Left ventricle myocardium inferior (tissue), 1 donor: ENCODE data around the gene PLCXD1. TPM values are rescaled to one million over a fixed set of nuclear protein-coding genes. Genes with fewer than 3 reads are reported as not detected.

Experiments used
- DNase-seq: peaks from one replicate; pipeline ENCODE4 v3.0.0-alpha.2; 2020
- H3K27ac ChIP-seq: fragments of 200-600 bp; replicated peaks from 2 replicates; pipeline ENCODE4 v1.8.0; 2021
- H3K27me3 ChIP-seq: fragments of 200-600 bp; 2 replicates; pipeline ENCODE4 v1.8.0; 2021; ENCODE audit warnings: low read depth
- H3K36me3 ChIP-seq: fragments of 200-600 bp; 2 replicates; pipeline ENCODE4 v1.8.0; 2021
- H3K4me1 ChIP-seq: fragments of 200-600 bp; 2 replicates; pipeline ENCODE4 v1.8.0; 2021
- H3K4me3 ChIP-seq: fragments of 200-600 bp; 2 replicates; pipeline ENCODE4 v1.8.0; 2021; ENCODE audit warnings: mild to moderate bottlenecking, moderate library complexity
- H3K9me3 ChIP-seq: fragments of 200-600 bp; replicated peaks from 2 replicates; pipeline ENCODE4 v1.8.0; 2021
- intact Hi-C: fragments of 100-400 bp; cut with micrococcal nuclease; formaldehyde crosslinking; loops from one replicate; pipeline ENCODE4 v1.11.0; 2022
- total RNA-seq: library from RNA; stranded (reverse); fragmentation: NEBNext Ultra II Directional; extraction: Animal tissue kit (Norgen Biotek cat#: 25700); gene quantifications from one replicate; pipeline ENCODE4 v1.2.1, GENCODE V29; 2021
- TF ChIP-seq, protein P1 (sequence below): fragments of 200-600 bp; IDR thresholded peaks from 2 replicates; pipeline ENCODE4 v1.8.0; 2021; ENCODE audit warnings: antibody characterized with exemption, mild to moderate bottlenecking, borderline replicate concordance
- donor health status: DM: no; HTN: yes; CAD: no; lungs with severe emphysema.

The PLCXD1 gene
- total RNA-seq, 1 donor from 2014 or later: 4.0 TPM

DNA sequence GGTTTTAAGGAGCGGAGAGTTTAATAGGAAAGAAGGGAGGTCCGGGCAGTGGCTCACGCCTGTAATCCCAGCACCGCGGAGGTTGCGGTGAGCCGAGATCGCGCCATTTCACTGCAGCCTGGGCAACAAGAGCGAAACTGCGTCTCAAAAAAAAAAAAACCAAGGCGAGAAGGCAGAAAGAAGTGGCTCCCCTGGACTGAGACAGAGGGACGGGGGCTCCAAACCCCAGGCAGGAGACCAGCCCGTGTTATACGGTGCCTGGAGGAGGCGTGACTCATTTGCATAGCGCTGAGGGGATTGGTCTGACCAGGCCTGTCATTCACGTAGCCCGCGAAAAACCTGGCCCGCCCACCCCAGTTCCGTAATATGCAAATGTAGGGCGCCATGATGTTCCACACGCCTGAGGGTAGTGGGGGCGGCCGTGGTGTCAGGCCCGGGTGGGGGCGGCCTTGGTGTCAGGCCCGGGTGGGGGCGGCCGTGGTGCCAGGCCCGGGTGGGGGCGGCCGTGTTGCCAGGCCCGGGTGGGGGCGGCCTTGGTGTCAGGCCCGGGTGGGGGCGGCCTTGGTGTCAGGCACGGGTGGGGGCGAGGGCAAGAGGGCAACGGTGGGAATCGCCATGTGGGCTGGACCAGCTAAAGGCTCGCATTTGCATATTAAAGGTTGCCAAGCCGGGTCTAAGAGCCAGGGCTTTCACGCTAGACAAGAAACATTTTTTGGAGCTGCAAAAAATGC, 2.1 kb downstream of the PLCXD1 start:
- H3K27ac ChIP-seq: peak overlapping the region; percentile 54
- intact Hi-C loops: no loop called here
- peak overlapping the region; percentile 74 for H3K4me3 ChIP-seq
- H3K4me1 ChIP-seq: peaks cover 12% of the 10 kb centered on the region
- peak; percentile 92 for DNase-seq
- TF ChIP-seq, protein P1, sequence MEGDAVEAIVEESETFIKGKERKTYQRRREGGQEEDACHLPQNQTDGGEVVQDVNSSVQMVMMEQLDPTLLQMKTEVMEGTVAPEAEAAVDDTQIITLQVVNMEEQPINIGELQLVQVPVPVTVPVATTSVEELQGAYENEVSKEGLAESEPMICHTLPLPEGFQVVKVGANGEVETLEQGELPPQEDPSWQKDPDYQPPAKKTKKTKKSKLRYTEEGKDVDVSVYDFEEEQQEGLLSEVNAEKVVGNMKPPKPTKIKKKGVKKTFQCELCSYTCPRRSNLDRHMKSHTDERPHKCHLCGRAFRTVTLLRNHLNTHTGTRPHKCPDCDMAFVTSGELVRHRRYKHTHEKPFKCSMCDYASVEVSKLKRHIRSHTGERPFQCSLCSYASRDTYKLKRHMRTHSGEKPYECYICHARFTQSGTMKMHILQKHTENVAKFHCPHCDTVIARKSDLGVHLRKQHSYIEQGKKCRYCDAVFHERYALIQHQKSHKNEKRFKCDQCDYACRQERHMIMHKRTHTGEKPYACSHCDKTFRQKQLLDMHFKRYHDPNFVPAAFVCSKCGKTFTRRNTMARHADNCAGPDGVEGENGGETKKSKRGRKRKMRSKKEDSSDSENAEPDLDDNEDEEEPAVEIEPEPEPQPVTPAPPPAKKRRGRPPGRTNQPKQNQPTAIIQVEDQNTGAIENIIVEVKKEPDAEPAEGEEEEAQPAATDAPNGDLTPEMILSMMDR: no peak
- peaks cover 15% of the 10 kb centered on the region for H3K36me3 ChIP-seq
- no peaks in the 10 kb centered on the region for H3K27me3 ChIP-seq
- H3K9me3 ChIP-seq: no peaks in the 10 kb centered on the region

DNA sequence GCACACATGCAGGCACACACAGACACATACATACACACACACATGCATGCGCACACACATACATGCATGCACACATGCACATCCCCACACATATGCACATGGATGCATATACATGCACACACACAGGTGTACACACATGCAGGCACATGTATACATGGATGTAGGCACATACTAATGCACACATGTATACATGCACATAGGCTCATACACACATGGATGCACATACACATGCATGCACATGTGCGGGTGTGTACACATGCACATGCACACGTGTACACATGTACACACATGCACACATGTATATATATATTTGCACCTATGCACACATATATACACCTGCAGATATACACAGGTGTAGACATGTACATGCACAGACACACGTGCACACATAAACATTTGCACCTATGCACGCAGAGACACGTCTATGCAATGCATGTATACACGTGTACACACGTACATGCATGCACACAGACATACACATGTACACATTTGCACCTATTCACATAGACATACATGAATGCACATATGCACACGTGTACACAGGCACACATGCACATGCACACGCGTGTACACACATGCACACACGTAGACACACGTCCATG, 4.0 kb downstream of the PLCXD1 start:
- H3K9me3 ChIP-seq: no peaks in the 10 kb centered on the region
- TF ChIP-seq, protein P1: no peak
- H3K27ac ChIP-seq: no peak overlapping the region
- DNase-seq: no peak
- peaks cover 12% of the 10 kb centered on the region for H3K4me1 ChIP-seq
- no peaks in the 10 kb centered on the region for H3K27me3 ChIP-seq
- no peak overlapping the region for H3K4me3 ChIP-seq
- intact Hi-C loops: no loop called here
- peaks cover 33% of the 10 kb centered on the region for H3K36me3 ChIP-seq

DNA sequence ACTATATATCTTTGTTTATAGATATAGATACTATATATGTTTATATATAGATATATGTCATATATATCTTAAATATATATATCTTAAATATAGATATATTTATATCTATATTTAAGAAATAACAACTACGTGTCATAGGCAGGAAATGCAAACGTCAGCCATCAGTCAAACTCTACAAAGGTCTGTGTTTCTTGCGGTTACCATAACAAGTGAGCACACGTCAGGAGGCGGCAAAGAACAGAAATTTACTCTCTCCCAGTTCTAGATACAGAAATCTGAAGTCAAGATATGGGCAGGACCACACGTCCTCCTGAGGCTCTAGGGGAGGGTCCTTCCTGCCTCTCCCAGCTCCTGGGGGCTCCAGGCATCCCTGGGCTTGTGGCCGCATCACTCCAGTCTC, 6.5 kb downstream of the PLCXD1 start:
- no peak overlapping the region for H3K4me3 ChIP-seq
- TF ChIP-seq, protein P1: no peak
- no peak overlapping the region for H3K27ac ChIP-seq
- intact Hi-C loops: no loop called here
- H3K4me1 ChIP-seq: peaks cover 6% of the 10 kb centered on the region
- no peaks in the 10 kb centered on the region for H3K27me3 ChIP-seq
- H3K36me3 ChIP-seq: peaks cover 58% of the 10 kb centered on the region
- no peak for DNase-seq
- no peaks in the 10 kb centered on the region for H3K9me3 ChIP-seq

DNA sequence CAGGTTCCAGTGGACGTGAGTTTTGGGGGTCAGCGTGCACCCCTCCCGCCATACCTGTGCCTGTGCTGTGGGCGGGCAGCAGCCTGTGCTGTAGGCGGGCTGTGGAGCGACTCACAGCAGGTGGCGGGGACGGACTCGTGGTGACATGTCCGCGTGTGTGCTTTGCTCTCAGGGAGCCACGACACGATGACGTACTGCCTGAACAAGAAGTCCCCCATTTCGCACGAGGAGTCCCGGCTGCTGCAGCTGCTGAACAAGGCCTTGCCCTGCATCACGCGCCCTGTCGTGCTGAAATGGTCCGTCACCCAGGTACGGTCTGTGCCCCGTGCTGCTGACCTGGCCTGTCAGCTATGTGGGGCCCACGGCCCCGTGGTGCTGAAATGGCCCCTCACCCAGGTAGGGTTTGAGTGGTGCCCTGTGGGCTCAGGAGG, 7.4 kb downstream of the PLCXD1 start:
- no peak for DNase-seq
- Histone ChIP-seq H3K9me3 (no peaks in the 10 kb centered on the region), H3K36me3 (peaks cover 67% of the 10 kb centered on the region), H3K4me1 (peaks cover under 1% of the 10 kb centered on the region), H3K4me3 (no peak overlapping the region), H3K27me3 (no peaks in the 10 kb centered on the region), H3K27ac (no peak overlapping the region)
- intact Hi-C loops: no loop called here
- TF ChIP-seq, protein P1: no peak

DNA sequence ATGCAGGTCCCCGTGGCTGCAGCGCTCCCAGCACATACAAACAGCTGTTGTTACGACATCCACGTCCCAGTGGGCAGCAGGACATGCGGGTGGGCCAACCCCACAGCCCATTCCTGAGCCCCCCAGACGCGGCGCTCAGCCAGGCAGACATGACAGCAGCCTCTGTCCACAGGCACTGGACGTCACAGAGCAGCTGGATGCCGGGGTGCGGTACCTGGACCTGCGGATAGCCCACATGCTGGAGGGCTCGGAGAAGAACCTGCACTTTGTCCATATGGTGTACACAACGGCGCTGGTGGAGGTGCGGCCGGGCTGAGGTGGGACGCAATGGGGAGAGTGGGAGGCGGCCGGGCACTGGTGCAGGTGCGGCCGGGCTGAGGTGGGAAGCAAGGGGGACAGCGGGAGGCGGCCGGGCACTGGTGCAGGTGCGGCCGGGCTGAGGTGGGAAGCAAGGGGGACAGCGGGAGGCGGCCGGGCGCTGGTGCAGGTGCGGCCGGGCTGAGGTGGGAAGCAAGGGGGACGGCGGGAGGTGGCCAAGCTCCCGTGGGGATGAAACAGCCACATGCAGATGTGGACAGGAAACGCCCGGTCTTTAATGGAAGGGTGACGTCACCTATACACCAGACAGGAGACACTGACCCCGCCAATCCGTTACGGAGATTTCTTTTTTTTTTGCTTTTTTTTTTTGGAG, 9.4 kb downstream of the PLCXD1 start:
- H3K36me3 ChIP-seq: peaks cover 64% of the 10 kb centered on the region

More for the DNA sequence above, 9.4 kb downstream of the PLCXD1 start:
- Histone ChIP-seq H3K27ac (no peak overlapping the region), H3K4me1 (no peaks in the 10 kb centered on the region), H3K9me3 (no peaks in the 10 kb centered on the region), H3K4me3 (no peak overlapping the region), H3K27me3 (no peaks in the 10 kb centered on the region)
- intact Hi-C loops: no loop called here
- TF ChIP-seq, protein P1: no peak
- DNase-seq: no peak
